Left lung (tissue), 10 donors: ENCODE data around the gene PEX6. TPM values are rescaled to one million over a fixed set of nuclear protein-coding genes. Genes with fewer than 3 reads are reported as not detected.

ENCODE experiments used
- ATAC-seq: fragments of 200-7000 bp; cut with Tn5 transposase; one replicate; pipeline ENCODE4 v1.9.1; 2020; ENCODE audit warnings: moderate library complexity
- DNase-seq, 4 donors: peaks; one replicate each; pipeline ENCODE4 v3.0.0-alpha.2; 2013 to 2020
- H3K27ac ChIP-seq, 2 donors: fragments of 200-600 bp; sonication (generic) in 1 of 2; one replicate each; pipeline versions ENCODE4 v1.5.0 to v1.8.0; 2020 to 2021
- H3K27me3 ChIP-seq, 2 donors: fragments of 200-600 bp; sonication (generic) in 1 of 2; one replicate each; pipeline versions ENCODE4 v1.5.0 to v1.8.0; 2020 to 2021
- H3K36me3 ChIP-seq, 2 donors: fragments of 200-600 bp; sonication (generic) in 1 of 2; one replicate each; pipeline versions ENCODE4 v1.5.0 to v1.8.0; 2020 to 2021
- H3K4me1 ChIP-seq, 2 donors: fragments of 200-600 bp; one replicate each; pipeline ENCODE4 v1.8.0; 2021
- H3K4me3 ChIP-seq, 2 donors: fragments of 200-600 bp; sonication (generic) in 1 of 2; one replicate each; pipeline versions ENCODE4 v1.5.0 to v1.8.0; 2020 to 2021; ENCODE audit warnings: mild to moderate bottlenecking in 1 of 2
- H3K9me3 ChIP-seq, 2 donors: fragments of 200-600 bp; sonication (generic) in 1 of 2; one replicate each; pipeline versions ENCODE4 v1.5.0 to v1.8.0; 2020 to 2021
- CTCF ChIP-seq, 2 donors: fragments of 200-600 bp; sonication (generic) in 1 of 2; IDR thresholded peaks; one replicate each; pipeline versions ENCODE4 v1.5.0 to v1.8.0; 2021; ENCODE audit warnings: antibody characterized with exemption in 2 of 2
- intact Hi-C, 2 donors: fragments of 100-400 bp; cut with DNase I; formaldehyde crosslinking; loops; one replicate each; pipeline versions ENCODE4 v1.11.2 to v1.14.2; 2022
- polyA plus RNA-seq, 6 donors: library from polyadenylated mRNA; unstranded; fragments of 120-200 nt; gene quantifications; one replicate each; pipeline ENCODE4 v1.2.1, GENCODE V29; 2013; ENCODE audit not compliant: insufficient read length in 6 of 6
- total RNA-seq, 2 donors: library from RNA; stranded (reverse); fragmentation: NEBNext Ultra II Directional; extraction: Animal tissue kit (Norgen Biotek cat#: 25700); gene quantifications; one replicate each; pipeline ENCODE4 v1.2.1, GENCODE V29; 2021
- donor health status: DM: no; HTN: yes; CAD: no.
- donor health status: DM: no; HTN: no; CAD: no.

PEX6 gene
- total and polyA plus RNA-seq, 8 donors, result 15.2 to 27.1 (median 21.5) TPM

- Histone ChIP-seq H3K9me3 (no peaks in the 10 kb centered on the region), H3K27ac (peak overlapping the region; percentile 69 to 87), H3K36me3 (peaks cover 0 to 10% of the 10 kb centered on the region in 2 donors), H3K4me1 (peaks cover 17 to 46% of the 10 kb centered on the region in 2 donors), H3K27me3 (no peaks in the 10 kb centered on the region), H3K4me3 (peak overlapping the region; percentile 85 to 96)
- TF ChIP-seq CTCF (IDR thresholded peaks at IDR 0.05), result no peak
- DNase-seq (peak in 2 of 4 donors; percentile 38 to 55), ATAC-seq (peak; percentile 6)
- intact Hi-C loops, result no loop called here
Measured at GRCh38 chr6:42984924-42985475, 6.0 kb upstream of the PEX6 start.

- ATAC-seq (peak; percentile 96), DNase-seq (peak; percentile 95 to 98 (median 97))
- peak within 1 kb of the TSS; percentile 69 to 87 for H3K27ac ChIP-seq
- intact Hi-C loops, result no loop called here
- H3K27me3 ChIP-seq, result no peaks in the 10 kb centered on the region
- H3K4me1 ChIP-seq, result peaks cover 22 to 53% of the 10 kb centered on the region in 2 donors
- peak in 1 of 2 donors; percentile 15 for TF ChIP-seq CTCF (IDR thresholded peaks at IDR 0.05)
- H3K9me3 ChIP-seq, result no peaks in the 10 kb centered on the region
- peaks cover 0 to 4% of the 10 kb centered on the region in 2 donors for H3K36me3 ChIP-seq
- peak within 1 kb of the TSS; percentile 85 to 96 for H3K4me3 ChIP-seq
Measured at GRCh38 chr6:42984001-42984923, 5.3 kb upstream of the PEX6 start, which contains the start of gene PPP2R5D. Gene PPP2R5D (plus strand): TSS chr6:42984570. CDS start chr6:42984678, 108 bp downstream.

GRCh38 chr6:42981836-42982235 is 2.9 kb upstream of the PEX6 start:
- peaks cover 20 to 55% of the 10 kb centered on the region in 2 donors for H3K4me1 ChIP-seq
- DNase-seq (no peak), ATAC-seq (no peak)
- no peaks in the 10 kb centered on the region for H3K9me3 ChIP-seq
- intact Hi-C loops, result no loop called here
- no peaks in the 10 kb centered on the region for H3K36me3 ChIP-seq
- no peak overlapping the region for H3K4me3 ChIP-seq
- H3K27ac ChIP-seq, result no peak overlapping the region
- no peaks in the 10 kb centered on the region for H3K27me3 ChIP-seq
- TF ChIP-seq CTCF (IDR thresholded peaks at IDR 0.05), result no peak

- DNase-seq, result peak in 1 of 4 donors; percentile 8
- peak overlapping the region; percentile 67 to 93 for H3K27ac ChIP-seq
- ATAC-seq, result peak; percentile 5
- H3K4me3 ChIP-seq, result peak overlapping the region; percentile 95 to 96
- no peak for TF ChIP-seq CTCF (IDR thresholded peaks at IDR 0.05)
- intact Hi-C loops, result no loop called here
- H3K9me3 ChIP-seq, result no peaks in the 10 kb centered on the region
- H3K36me3 ChIP-seq, result no peaks in the 10 kb centered on the region
- no peaks in the 10 kb centered on the region for H3K27me3 ChIP-seq
- peaks cover 11 to 41% of the 10 kb centered on the region in 2 donors for H3K4me1 ChIP-seq
Measured at GRCh38 chr6:42979523-42980177, 669 bp upstream of the PEX6 start.
